ENCODE measurements around the gene BDKRB2. TPM values are rescaled to one million over a fixed set of nuclear protein-coding genes. Genes with fewer than 3 reads are reported as not detected.

Gene BDKRB2
- total RNA-seq, 2 donors from 2014 or later, result 1.1 to 3.8 TPM

GRCh38 chr14:96277890-96278289, 73.3 kb downstream of the BDKRB2 start:
- WGBS, 2 experiments (ENCODE audit: insufficient coverage in 1 of 2, insufficient read length in 1 of 2), result 93 to 100% methylated on average over 1 of the region's 1 CpG
- peaks cover 18% of the 10 kb centered on the region for H3K9me3 Mint-ChIP-seq

DNA sequence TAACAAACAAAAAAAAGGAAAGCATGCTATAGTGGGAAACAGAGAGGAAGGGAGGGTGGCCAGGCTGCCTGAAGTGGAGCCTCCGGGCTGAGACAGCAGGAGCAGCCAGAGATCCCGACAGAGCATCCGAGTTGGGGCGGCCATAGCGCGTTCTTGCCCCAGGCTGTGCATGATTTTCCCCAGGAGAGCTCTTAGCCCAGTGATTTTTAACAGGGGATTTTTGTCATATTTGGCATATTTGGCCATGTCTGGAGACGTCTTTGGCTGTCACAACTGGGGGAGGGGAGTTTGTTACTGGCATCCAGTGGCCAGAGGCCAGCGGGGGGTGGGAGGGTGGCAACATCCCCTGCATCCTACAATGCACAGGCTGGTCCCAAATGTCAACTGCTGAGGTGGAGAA, 74.9 kb downstream of the BDKRB2 start:
- WGBS, 2 experiments (ENCODE audit: insufficient coverage in 1 of 2, insufficient read length in 1 of 2), result 95% methylated on average over 8 of the region's 8 CpGs; no CpG with 5 or more reads in 1 of the 2 experiments
- H3K27me3 Mint-ChIP-seq (ENCODE audit: insufficient read depth), result no peaks in the 10 kb centered on the region
- peaks cover 14% of the 10 kb centered on the region for H3K9me3 Mint-ChIP-seq
- no peak overlapping the region for H3K4me3 Mint-ChIP-seq
- peaks cover 8% of the 10 kb centered on the region for H3K4me1 Mint-ChIP-seq
- TF ChIP-seq, protein P1, sequence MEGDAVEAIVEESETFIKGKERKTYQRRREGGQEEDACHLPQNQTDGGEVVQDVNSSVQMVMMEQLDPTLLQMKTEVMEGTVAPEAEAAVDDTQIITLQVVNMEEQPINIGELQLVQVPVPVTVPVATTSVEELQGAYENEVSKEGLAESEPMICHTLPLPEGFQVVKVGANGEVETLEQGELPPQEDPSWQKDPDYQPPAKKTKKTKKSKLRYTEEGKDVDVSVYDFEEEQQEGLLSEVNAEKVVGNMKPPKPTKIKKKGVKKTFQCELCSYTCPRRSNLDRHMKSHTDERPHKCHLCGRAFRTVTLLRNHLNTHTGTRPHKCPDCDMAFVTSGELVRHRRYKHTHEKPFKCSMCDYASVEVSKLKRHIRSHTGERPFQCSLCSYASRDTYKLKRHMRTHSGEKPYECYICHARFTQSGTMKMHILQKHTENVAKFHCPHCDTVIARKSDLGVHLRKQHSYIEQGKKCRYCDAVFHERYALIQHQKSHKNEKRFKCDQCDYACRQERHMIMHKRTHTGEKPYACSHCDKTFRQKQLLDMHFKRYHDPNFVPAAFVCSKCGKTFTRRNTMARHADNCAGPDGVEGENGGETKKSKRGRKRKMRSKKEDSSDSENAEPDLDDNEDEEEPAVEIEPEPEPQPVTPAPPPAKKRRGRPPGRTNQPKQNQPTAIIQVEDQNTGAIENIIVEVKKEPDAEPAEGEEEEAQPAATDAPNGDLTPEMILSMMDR (conservative IDR thresholded peaks at IDR 0.05), result no peak
- H3K36me3 Mint-ChIP-seq (ENCODE audit: low read depth), result peaks cover 5% of the 10 kb centered on the region
- no peak overlapping the region for H3K27ac ChIP-seq (ENCODE audit: low read depth, low read length)
- no peak overlapping the region for H3K27ac Mint-ChIP-seq
- H3K9me3 ChIP-seq (ENCODE audit: control insufficient read depth, low read length), result peaks cover 14% of the 10 kb centered on the region
- H3K27me3 ChIP-seq (ENCODE audit: control insufficient read depth, insufficient read depth, low read length, poor library complexity, severe bottlenecking), result no peaks in the 10 kb centered on the region
- no peaks in the 10 kb centered on the region for H3K36me3 ChIP-seq (ENCODE audit: control insufficient read depth, insufficient read depth, low read length)
- DNase-seq, result no peak
- no peak overlapping the region for H3K4me3 ChIP-seq (ENCODE audit: low read length)
- no peaks in the 10 kb centered on the region for H3K4me1 ChIP-seq (ENCODE audit: control insufficient read depth, insufficient read depth, low read length)
- no peak overlapping the region for H3K9ac ChIP-seq (ENCODE audit: extremely low read depth, low read length, poor library complexity, severe bottlenecking)

More at GRCh38 chr14:96277890-96278289, 73.3 kb downstream of the BDKRB2 start:
- Mint-ChIP-seq H3K27me3 (ENCODE audit: insufficient read depth) (peaks cover 3% of the 10 kb centered on the region), H3K4me3 (no peak overlapping the region), H3K27ac (no peak overlapping the region), H3K36me3 (ENCODE audit: low read depth) (peaks cover 2% of the 10 kb centered on the region), H3K4me1 (peaks cover 11% of the 10 kb centered on the region)
- no peaks in the 10 kb centered on the region for H3K36me3 ChIP-seq (ENCODE audit: control insufficient read depth, insufficient read depth, low read length)
- H3K4me3 ChIP-seq (ENCODE audit: low read length), result no peak overlapping the region
- peaks cover 18% of the 10 kb centered on the region for H3K9me3 ChIP-seq (ENCODE audit: control insufficient read depth, low read length)
- no peak overlapping the region for H3K9ac ChIP-seq (ENCODE audit: extremely low read depth, low read length, poor library complexity, severe bottlenecking)
- H3K27me3 ChIP-seq (ENCODE audit: control insufficient read depth, insufficient read depth, low read length, poor library complexity, severe bottlenecking), result no peaks in the 10 kb centered on the region
- TF ChIP-seq, protein P1 (conservative IDR thresholded peaks at IDR 0.05), result no peak
- no peaks in the 10 kb centered on the region for H3K4me1 ChIP-seq (ENCODE audit: control insufficient read depth, insufficient read depth, low read length)
- no peak for DNase-seq
- no peak overlapping the region for H3K27ac ChIP-seq (ENCODE audit: low read depth, low read length)

GRCh38 chr14:96280104-96280503, 75.5 kb downstream of the BDKRB2 start:
- Mint-ChIP-seq H3K4me3 (no peak overlapping the region), H3K27ac (no peak overlapping the region), H3K9me3 (peaks cover 14% of the 10 kb centered on the region), H3K4me1 (peaks cover 3% of the 10 kb centered on the region), H3K27me3 (ENCODE audit: insufficient read depth) (no peaks in the 10 kb centered on the region), H3K36me3 (ENCODE audit: low read depth) (peaks cover 5% of the 10 kb centered on the region)
- no peaks in the 10 kb centered on the region for H3K36me3 ChIP-seq (ENCODE audit: control insufficient read depth, insufficient read depth, low read length)
- no peak overlapping the region for H3K9ac ChIP-seq (ENCODE audit: extremely low read depth, low read length, poor library complexity, severe bottlenecking)
- H3K4me1 ChIP-seq (ENCODE audit: control insufficient read depth, insufficient read depth, low read length), result no peaks in the 10 kb centered on the region
- H3K9me3 ChIP-seq (ENCODE audit: control insufficient read depth, low read length), result peaks cover 14% of the 10 kb centered on the region
- TF ChIP-seq, protein P1 (conservative IDR thresholded peaks at IDR 0.05), result no peak
- no peak overlapping the region for H3K4me3 ChIP-seq (ENCODE audit: low read length)
- 96 to 100% methylated on average over 1 of the region's 2 CpGs for WGBS, 2 experiments (ENCODE audit: insufficient coverage in 1 of 2, insufficient read length in 1 of 2)
- no peaks in the 10 kb centered on the region for H3K27me3 ChIP-seq (ENCODE audit: control insufficient read depth, insufficient read depth, low read length, poor library complexity, severe bottlenecking)
- DNase-seq, result no peak
- H3K27ac ChIP-seq (ENCODE audit: low read depth, low read length), result no peak overlapping the region
